Liver (tissue), 9 donors: Measurements from ENCODE around the gene TBC1D26. TPM values are rescaled to one million over a fixed set of nuclear protein-coding genes. Genes with fewer than 3 reads are reported as not detected.
"Not testable (repeated sequence)": the region's sequence is repeated elsewhere in the genome, so short reads cannot be mapped to it uniquely, and the experiment has no call there.

ENCODE experiments used
- DNase-seq: peaks from one replicate; pipeline ENCODE4 v3.0.0-alpha.2; 2017; ENCODE audit warnings: low spot score
- H3K27ac ChIP-seq, 2 donors: one replicate each; pipeline ENCODE4 v1.7.0; 2013; ENCODE audit warnings: inconsistent platforms in 2 of 2, low read length in 2 of 2, control low read depth in 1 of 2, low read depth in 1 of 2, mild to moderate bottlenecking in 1 of 2
- H3K27me3 ChIP-seq, 4 donors: one replicate each; pipeline versions ENCODE4 v1.6.1 to v1.7.0; 2013; ENCODE audit warnings: low read length in 3 of 4, inconsistent platforms in 1 of 4, mild to moderate bottlenecking in 1 of 4, moderate library complexity in 1 of 4; ENCODE audit not compliant: control insufficient read depth in 4 of 4, insufficient read depth in 4 of 4
- H3K36me3 ChIP-seq, 4 donors: one replicate each; pipeline versions ENCODE4 v1.6.1 to v1.7.0; 2013; ENCODE audit warnings: low read length in 3 of 4, mild to moderate bottlenecking in 3 of 4, low read depth in 1 of 4, moderate library complexity in 1 of 4; ENCODE audit not compliant: control insufficient read depth in 4 of 4, insufficient read depth in 3 of 4
- H3K4me1 ChIP-seq, 4 donors: one replicate each; pipeline versions ENCODE4 v1.6.1 to v1.7.0; 2013; ENCODE audit warnings: low read length in 3 of 4, mild to moderate bottlenecking in 3 of 4, moderate library complexity in 1 of 4; ENCODE audit not compliant: control insufficient read depth in 4 of 4, insufficient read depth in 4 of 4
- H3K4me3 ChIP-seq, 3 donors: one replicate each; pipeline versions ENCODE4 v1.6.1 to v1.7.0; 2013; ENCODE audit warnings: low read length in 3 of 3, control low read depth in 1 of 3, low read depth in 1 of 3, mild to moderate bottlenecking in 1 of 3
- H3K9ac ChIP-seq, 2 donors: one replicate each; pipeline ENCODE4 v1.7.0; 2013; ENCODE audit warnings: low read length in 2 of 2, mild to moderate bottlenecking in 2 of 2, moderate library complexity in 2 of 2, control low read depth in 1 of 2, low read depth in 1 of 2
- H3K9me3 ChIP-seq, 4 donors: one replicate each; pipeline versions ENCODE4 v1.6.1 to v1.7.0; 2013; ENCODE audit warnings: low read length in 3 of 4; ENCODE audit not compliant: control insufficient read depth in 4 of 4
- ATF3 ChIP-seq: IDR thresholded peaks from 2 replicates; pipeline ENCODE4 v1.6.1; 2016; ENCODE audit warnings: antibody characterized with exemption
- CTCF ChIP-seq: fragments of 150-350 bp; IDR thresholded peaks from 2 replicates; pipeline ENCODE4 v1.5.1; 2017; ENCODE audit warnings: improper control_type of control experiment, low read depth, low read length; ENCODE audit not compliant: missing input control
- FOXA2 ChIP-seq: IDR thresholded peaks from 2 replicates; pipeline ENCODE4 v1.6.1; 2016; ENCODE audit warnings: antibody characterized with exemption
- GABPA ChIP-seq, 2 donors: IDR thresholded peaks in 1 of 2; conservative IDR thresholded peaks in 1 of 2; 2 replicates each; pipeline ENCODE4 v1.6.1; 2016; ENCODE audit warnings: antibody characterized with exemption in 2 of 2, mild to moderate bottlenecking in 1 of 2, moderate library complexity in 1 of 2
- MAX ChIP-seq: IDR thresholded peaks from 2 replicates; pipeline ENCODE4 v1.6.1; 2016; ENCODE audit warnings: antibody characterized with exemption
- RAD21 ChIP-seq, 2 donors: IDR thresholded peaks; 2 replicates each; pipeline ENCODE4 v1.6.1; 2016; ENCODE audit warnings: antibody characterized with exemption in 2 of 2, mild to moderate bottlenecking in 2 of 2
- REST ChIP-seq: IDR thresholded peaks from 2 replicates; pipeline ENCODE4 v1.6.1; 2016; ENCODE audit warnings: antibody characterized with exemption, mild to moderate bottlenecking
- TAF1 ChIP-seq: conservative IDR thresholded peaks from 2 replicates; pipeline ENCODE4 v1.6.1; 2016; ENCODE audit warnings: antibody characterized with exemption, mild to moderate bottlenecking
- WGBS: extraction: QIAGEN DNeasy Blood & Tissue Kit; methylation state at CpG from one replicate; pipeline ENCODE4 v1.1.7; 2013; 5-methylcytosine and 5-hydroxymethylcytosine counted together
- polyA plus RNA-seq, 2 donors: library from polyadenylated mRNA; stranded (reverse) in 1 of 2; unstranded in 1 of 2; fragments of 200-250 nt in 1 of 2; fragments of >200 nt in 1 of 2; fragmentation: Nextera tagmentation in 1 of 2; extraction: Ambion mirVana in 1 of 2; gene quantifications; one replicate each; pipeline versions ENCODE4 v1.2.1 to v1.2.3, GENCODE V29; 2013 to 2015
- total RNA-seq, 2 donors: library from RNA; depleted of rRNA; stranded (reverse); fragments of >200 nt; gene quantifications; one replicate each; pipeline ENCODE4 v1.2.3, GENCODE V29; 2014
- donor health status: healthy.
- donor health status: healthy.
- donor health status: healthy.
- donor health status: healthy.
- donor health status: healthy.

TBC1D26 gene
- total and polyA plus RNA-seq, 4 donors, result not detected

- no peaks in the 10 kb centered on the region for H3K36me3 ChIP-seq
- 77% methylated on average over 7 of the region's 7 CpGs for WGBS
Observed at GRCh38 chr17:15744074-15744676, 12.1 kb downstream of the TBC1D26 start.

GRCh38 chr17:15744885-15745284, 12.8 kb downstream of the TBC1D26 start:
- no peaks in the 10 kb centered on the region for H3K9me3 ChIP-seq
- no peaks in the 10 kb centered on the region for H3K36me3 ChIP-seq
- H3K27me3 ChIP-seq, result no peaks in the 10 kb centered on the region
- no peak overlapping the region for H3K4me3 ChIP-seq
- no peaks in the 10 kb centered on the region for H3K4me1 ChIP-seq
- no peak overlapping the region for H3K9ac ChIP-seq
- DNase-seq, result no peak
- TF ChIP-seq REST (no peak), GABPA (IDR thresholded peaks at IDR 0.05 in 1 of 2, conservative IDR thresholded peaks at IDR 0.05 in 1 of 2) (no peak)
- no peak overlapping the region for H3K27ac ChIP-seq
- WGBS, result 80% methylated on average over 2 of the region's 2 CpGs

More at GRCh38 chr17:15744074-15744676, 12.1 kb downstream of the TBC1D26 start:
- TF ChIP-seq REST (no peak), FOXA2 (no peak), CTCF (no peak), ATF3 (no peak), GABPA (IDR thresholded peaks at IDR 0.05 in 1 of 2, conservative IDR thresholded peaks at IDR 0.05 in 1 of 2) (no peak), MAX (no peak), TAF1 (no peak), RAD21 (IDR thresholded peaks at IDR 0.05) (no peak)
- H3K27ac ChIP-seq, result no peak overlapping the region
- no peak overlapping the region for H3K9ac ChIP-seq
- H3K4me3 ChIP-seq, result no peak overlapping the region
- DNase-seq, result no peak
- no peaks in the 10 kb centered on the region for H3K4me1 ChIP-seq
- no peaks in the 10 kb centered on the region for H3K9me3 ChIP-seq
- H3K27me3 ChIP-seq, result no peaks in the 10 kb centered on the region

GRCh38 chr17:15749403-15749802, 17.3 kb downstream of the TBC1D26 start:
- H3K27me3 ChIP-seq, H3K4me1 ChIP-seq, H3K4me3 ChIP-seq, DNase-seq, H3K9me3 ChIP-seq, H3K27ac ChIP-seq, H3K9ac ChIP-seq, H3K36me3 ChIP-seq: not testable (repeated sequence)
- WGBS, result 33% methylated on average over 36 of the region's 36 CpGs

GRCh38 chr17:15768865-15769533, 36.9 kb downstream of the TBC1D26 start:
- not testable (repeated sequence) for DNase-seq, H3K27me3 ChIP-seq, H3K36me3 ChIP-seq, H3K9ac ChIP-seq, H3K9me3 ChIP-seq, H3K4me1 ChIP-seq, H3K27ac ChIP-seq, H3K4me3 ChIP-seq
- 86% methylated on average over 9 of the region's 14 CpGs for WGBS
